ENCODE measurements around the gene LCLAT1. TPM values are rescaled to one million over a fixed set of nuclear protein-coding genes. Genes with fewer than 3 reads are reported as not detected.
A peak's percentile ranks its signal among the peaks of the same experiment; 100 is the strongest.

The LCLAT1 gene
- total and polyA plus RNA-seq, 2 of the 4 experiments (the other 2 are of a cell fraction): 7.5 to 11.5 TPM

DNA sequence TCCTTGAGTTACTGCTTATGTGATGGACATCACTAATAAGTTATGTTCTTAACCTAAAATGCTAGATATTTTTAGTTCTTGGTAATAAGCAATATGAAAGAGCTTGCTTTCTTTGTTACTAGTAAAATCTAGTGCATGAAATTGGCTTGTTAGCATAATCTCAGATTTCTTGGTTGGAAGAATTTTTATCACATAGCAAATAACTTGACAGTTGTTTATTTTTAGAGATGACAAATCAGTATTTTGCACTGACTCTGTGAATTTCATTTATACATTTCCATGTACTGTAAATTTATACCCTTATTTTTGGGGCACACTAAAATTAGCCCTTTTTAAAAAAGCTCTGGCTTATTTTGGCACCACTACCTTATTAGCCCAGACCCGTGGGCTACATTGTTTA, 45.6 kb downstream of the LCLAT1 start:
- no peak overlapping the region; the same call in 1 of the 2 replicates for H3K27ac ChIP-seq (ENCODE audit: insufficient read depth, low read length)
- H2BK15ac ChIP-seq (ENCODE audit: low read depth, low read length): no peak overlapping the region
- H3K23ac ChIP-seq (ENCODE audit: low read depth, low read length): no peak overlapping the region
- H3K4me3 ChIP-seq (ENCODE audit: insufficient read depth, low read depth, low read length): no peak overlapping the region
- H4K91ac ChIP-seq (ENCODE audit: insufficient read depth, low read depth, low read length): no peak overlapping the region
- no peak overlapping the region for H2AFZ ChIP-seq (replicated peaks; ENCODE audit: low read length, poor library complexity)
- H3K79me1 ChIP-seq (ENCODE audit: low read depth in 1 of 2, low read length in 2 of 2): peaks cover 18 to 32% of the 10 kb centered on the region in 2 experiments
- H2AK5ac ChIP-seq (ENCODE audit: low read depth, low read length): no peak overlapping the region
- ChIA-PET CTCF (interaction anchor here (0.6 to 0.7 kb wide), 2 partner anchors 11 to 225 kb away, joined by 4 to 5 read pairs; no protein-coding TSS in a partner anchor), POLR2A (ENCODE audit: unreplicated experiment) (interaction anchor here (0.7 kb wide), 1 partner anchor 248 kb away, joined by 15 read pairs; no protein-coding TSS in a partner anchor)
- H3K9me1 ChIP-seq (ENCODE audit: insufficient read depth, low read length): peaks cover 2% of the 10 kb centered on the region
- H4K5ac ChIP-seq (ENCODE audit: low read depth, low read length): no peak overlapping the region
- H2BK120ac ChIP-seq (ENCODE audit: low read depth, low read length): 0 out of 2 replicates have a peak overlapping the region, but pooled peaks have one; percentile 21
- WGBS, 2 experiments (ENCODE audit: extremely low coverage in 2 of 2, insufficient read length in 1 of 2): no CpG with 5 or more reads among the region's 1 CpG
- peak; percentile 22 for DNase-seq
- no peak overlapping the region for H2BK5ac ChIP-seq (ENCODE audit: low read depth, low read length, poor library complexity, severe bottlenecking)
- intact Hi-C loops (cut with micrococcal nuclease) (no loop called here), in situ Hi-C loops (cut with MboI; ENCODE audit: low sequenced_read_pairs) (no loop called here), dilution Hi-C loops (cut with HindIII; ENCODE audit: low sequenced_read_pairs, unreplicated experiment) (no loop called here)
- peak; percentile 28 for ATAC-seq (ENCODE audit: low read depth)
- no peak overlapping the region for H2BK20ac ChIP-seq (ENCODE audit: low read depth, low read length)
- H3K4me1 ChIP-seq (ENCODE audit: control insufficient read depth, insufficient read depth, low read length): peaks cover 8% of the 10 kb centered on the region
- peak overlapping the region; percentile 55; the same call in 1 of the 2 replicates for H3K18ac ChIP-seq (ENCODE audit: low read depth, low read length)
- no peak overlapping the region for H2AK9ac ChIP-seq (replicated peaks; ENCODE audit: low read depth, low read length, poor library complexity)
- no peaks in the 10 kb centered on the region for H3K9me3 ChIP-seq (ENCODE audit: control insufficient read depth, insufficient read depth, low read length)
- 0 out of 2 replicates have a peak overlapping the region, but pooled peaks have one; percentile 19 for H3K14ac ChIP-seq (replicated peaks; ENCODE audit: low read depth, low read length)
- H4K20me1 ChIP-seq (ENCODE audit: insufficient read depth, low read length): peaks cover 2% of the 10 kb centered on the region; the same call in 1 of the 2 replicates
- 0 out of 2 replicates have a peak overlapping the region, but pooled peaks have one; percentile 28 for H3K4me2 ChIP-seq (ENCODE audit: low read depth, low read length)
- H3K56ac ChIP-seq (ENCODE audit: extremely low read depth, insufficient read depth, low read length): no peak overlapping the region
- no peaks in the 10 kb centered on the region for H3K27me3 ChIP-seq (ENCODE audit: control insufficient read depth, insufficient read depth, low read length)
- no peak overlapping the region for H4K8ac ChIP-seq (ENCODE audit: low read depth in 2 of 2, low read length in 2 of 2)
- BruUV-seq (replicated peaks): no TSS peak
- H3K9ac ChIP-seq (ENCODE audit: low read depth, low read length): no peak overlapping the region
- TF ChIP-seq MAZ (IDR thresholded peaks at IDR 0.05; ENCODE audit: borderline replicate concordance, low read depth, low read length) (no peak), MAFK (IDR thresholded peaks at IDR 0.05; ENCODE audit: low read depth, low read length) (0 out of 2 replicates have a peak, but pooled peaks have one; percentile 6)
- peak overlapping the region; percentile 11; the same call in 1 of the 2 replicates for H3K4ac ChIP-seq (ENCODE audit: low read depth, low read length)
- no peaks in the 10 kb centered on the region for H3K36me3 ChIP-seq (ENCODE audit: control insufficient read depth, insufficient read depth, low read length)
